ENCODE results near the gene AP1S1. TPM values are rescaled to one million over a fixed set of nuclear protein-coding genes. Genes with fewer than 3 reads are reported as not detected.
"Not testable (repeated sequence)": the region's sequence is repeated elsewhere in the genome, so short reads cannot be mapped to it uniquely, and the experiment has no call there.

Gene AP1S1
- total RNA-seq, 1 donor: 101 TPM

DNA sequence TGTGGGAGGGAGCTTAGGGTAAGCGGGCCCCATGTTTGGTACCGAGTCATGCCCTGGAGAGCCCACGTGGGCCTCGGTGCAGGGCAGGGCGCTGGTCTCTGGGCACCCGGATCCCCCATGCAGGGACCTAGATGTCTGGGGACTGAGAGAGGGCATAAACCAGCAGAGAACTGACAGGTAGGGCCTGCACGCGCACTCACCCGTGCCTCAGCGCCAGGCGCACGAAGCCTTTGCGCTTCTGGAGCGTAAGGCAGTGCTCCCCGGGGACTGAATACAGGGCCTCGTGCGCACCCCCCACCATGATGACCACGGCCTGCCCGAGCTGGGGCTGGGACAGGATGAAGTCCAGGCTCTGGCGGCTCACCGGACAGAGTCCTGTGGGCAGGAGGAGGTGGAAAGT, 43.7 kb downstream of the AP1S1 start:
- Histone ChIP-seq H3K4me1 (ENCODE audit: insufficient read depth, low read length) (no peaks in the 10 kb centered on the region), H3K9me3 (ENCODE audit: low read depth, low read length) (no peaks in the 10 kb centered on the region), H3K79me2 (ENCODE audit: insufficient read depth, low read length) (no peaks in the 10 kb centered on the region), H4K20me1 (ENCODE audit: insufficient read depth, low read length) (no peaks in the 10 kb centered on the region), H2AFZ (ENCODE audit: low read length) (no peak overlapping the region), H3K27ac (ENCODE audit: low read depth, low read length) (no peak overlapping the region), H3K4me3 (ENCODE audit: insufficient read depth, low read length) (no peak overlapping the region), H3K4me2 (ENCODE audit: insufficient read depth, low read length) (no peak overlapping the region), H3K36me3 (ENCODE audit: insufficient read depth, low read length) (no peaks in the 10 kb centered on the region), H3K27me3 (ENCODE audit: insufficient read depth, low read length) (peaks cover 31% of the 10 kb centered on the region)
- no peak for TF ChIP-seq CTCF (IDR thresholded peaks at IDR 0.05; ENCODE audit: extremely low read depth, low read depth, low read length)
- DNase-seq (ENCODE audit: insufficient read length, low spot score, missing footprints): peak; percentile 35

- Histone ChIP-seq H3K4me3 (ENCODE audit: insufficient read depth, low read length) (no peak overlapping the region), H3K27me3 (ENCODE audit: insufficient read depth, low read length) (peaks cover 36% of the 10 kb centered on the region), H3K36me3 (ENCODE audit: insufficient read depth, low read length) (no peaks in the 10 kb centered on the region), H4K20me1 (ENCODE audit: insufficient read depth, low read length) (no peaks in the 10 kb centered on the region), H3K9me3 (ENCODE audit: low read depth, low read length) (no peaks in the 10 kb centered on the region), H2AFZ (ENCODE audit: low read length) (no peak overlapping the region), H3K4me2 (ENCODE audit: insufficient read depth, low read length) (no peak overlapping the region), H3K4me1 (ENCODE audit: insufficient read depth, low read length) (no peaks in the 10 kb centered on the region), H3K79me2 (ENCODE audit: insufficient read depth, low read length) (no peaks in the 10 kb centered on the region), H3K27ac (ENCODE audit: low read depth, low read length) (no peak overlapping the region)
- TF ChIP-seq CTCF (IDR thresholded peaks at IDR 0.05; ENCODE audit: extremely low read depth, low read depth, low read length): no peak
- DNase-seq (ENCODE audit: insufficient read length, low spot score, missing footprints): peak; percentile 88
These were observed 44.2 kb downstream of the AP1S1 start for GRCh38 chr7:101198476-101198875.

- DNase-seq (ENCODE audit: insufficient read length, low spot score, missing footprints); H3K36me3 ChIP-seq (ENCODE audit: insufficient read depth, low read length); H3K4me1 ChIP-seq (ENCODE audit: insufficient read depth, low read length); H3K4me2 ChIP-seq (ENCODE audit: insufficient read depth, low read length); H3K79me2 ChIP-seq (ENCODE audit: insufficient read depth, low read length); H3K27ac ChIP-seq (ENCODE audit: low read depth, low read length); H2AFZ ChIP-seq (ENCODE audit: low read length); H4K20me1 ChIP-seq (ENCODE audit: insufficient read depth, low read length); H3K4me3 ChIP-seq (ENCODE audit: insufficient read depth, low read length); H3K9me3 ChIP-seq (ENCODE audit: low read depth, low read length): not testable (repeated sequence)
- H3K27me3 ChIP-seq (ENCODE audit: insufficient read depth, low read length): peaks cover 37% of the 10 kb centered on the region
These were observed 45.2 kb downstream of the AP1S1 start for GRCh38 chr7:101199522-101199921.

DNA sequence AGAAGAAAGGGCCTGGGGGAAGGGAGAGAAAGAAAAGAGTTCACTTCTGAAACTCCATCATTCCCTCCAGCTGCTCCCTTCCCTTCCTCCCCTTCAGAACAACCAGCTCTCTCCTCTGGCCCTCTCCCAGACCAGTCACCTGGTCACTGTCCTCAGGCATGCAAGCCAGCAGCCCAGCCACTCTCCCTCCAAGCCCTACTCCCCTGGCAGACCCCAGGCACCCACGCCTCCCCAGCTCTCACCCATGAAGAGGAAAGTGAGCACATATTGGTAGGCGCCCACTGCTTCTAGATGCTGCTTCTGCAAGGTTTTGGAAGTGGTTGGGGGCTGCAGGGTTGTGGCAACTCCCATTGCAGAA, 46.2 kb downstream of the AP1S1 start:
- Histone ChIP-seq H3K4me3 (ENCODE audit: insufficient read depth, low read length) (no peak overlapping the region), H3K27ac (ENCODE audit: low read depth, low read length) (no peak overlapping the region), H3K9me3 (ENCODE audit: low read depth, low read length) (no peaks in the 10 kb centered on the region), H3K27me3 (ENCODE audit: insufficient read depth, low read length) (peaks cover 37% of the 10 kb centered on the region), H2AFZ (ENCODE audit: low read length) (no peak overlapping the region), H3K4me2 (ENCODE audit: insufficient read depth, low read length) (no peak overlapping the region), H3K79me2 (ENCODE audit: insufficient read depth, low read length) (no peaks in the 10 kb centered on the region), H3K36me3 (ENCODE audit: insufficient read depth, low read length) (no peaks in the 10 kb centered on the region), H4K20me1 (ENCODE audit: insufficient read depth, low read length) (no peaks in the 10 kb centered on the region), H3K4me1 (ENCODE audit: insufficient read depth, low read length) (no peaks in the 10 kb centered on the region)
- DNase-seq (ENCODE audit: insufficient read length, low spot score, missing footprints): peak; percentile 66
- no peak for TF ChIP-seq CTCF (IDR thresholded peaks at IDR 0.05; ENCODE audit: extremely low read depth, low read depth, low read length)

Data from osteoblast (primary cell).